Stimulated activated CD8-positive, alpha-beta memory T cell treated with anti-CD3 and anti-CD28 coated beads, Interleukin-2, amount 100 ng/mL, for 1 hour (primary cell): ENCODE results near the gene OXSR1.
"Not testable (repeated sequence)": the region's sequence is repeated elsewhere in the genome, so short reads cannot be mapped to it uniquely, and the experiment has no call there.

Experiments
- DNase-seq, 2 donors: peaks; one replicate each; pipeline ENCODE4 v3.0.0-alpha.2; 2020; ENCODE audit warnings: low read depth in 2 of 2

OXSR1 gene

DNA sequence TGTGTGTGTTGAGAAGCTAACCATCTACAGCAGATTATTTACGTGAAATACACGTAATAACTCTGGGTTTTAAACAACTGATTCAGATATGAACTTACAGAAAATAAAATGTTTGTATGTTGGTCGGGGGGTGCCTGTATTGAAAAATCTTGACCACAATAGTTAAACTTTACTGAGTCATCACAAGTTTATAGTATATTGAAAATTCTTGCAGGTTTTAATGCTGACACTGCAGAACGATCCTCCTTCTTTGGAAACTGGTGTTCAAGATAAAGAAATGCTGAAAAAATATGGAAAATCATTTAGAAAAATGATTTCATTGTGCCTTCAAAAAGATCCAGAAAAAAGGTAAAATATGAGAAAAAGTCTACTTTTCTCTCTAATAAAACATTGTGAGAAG is 59.0 kb downstream of the OXSR1 start:
- DNase-seq: no peak

DNA sequence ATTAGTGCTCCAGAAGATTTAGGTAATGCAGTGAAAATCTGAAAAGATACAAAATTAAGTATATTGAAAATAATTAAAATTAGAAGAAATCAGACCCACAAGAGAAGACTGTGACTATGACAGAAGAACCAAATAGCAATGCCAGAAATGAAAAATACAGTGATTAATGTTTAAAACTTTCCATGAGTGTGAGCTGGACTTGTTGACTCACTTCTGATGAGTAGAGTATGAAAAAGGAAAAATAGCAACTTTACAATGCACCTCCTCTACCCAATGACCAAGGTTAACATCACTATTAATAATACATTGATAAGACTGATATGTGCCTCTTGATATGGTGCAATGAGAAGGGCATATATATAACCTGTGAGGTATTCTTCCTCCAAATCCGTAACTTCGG is 60.9 kb downstream of the OXSR1 start:
- DNase-seq: no peak

GRCh38 chr3:38227989-38228388 is 62.7 kb downstream of the OXSR1 start:
- DNase-seq: no peak

DNA sequence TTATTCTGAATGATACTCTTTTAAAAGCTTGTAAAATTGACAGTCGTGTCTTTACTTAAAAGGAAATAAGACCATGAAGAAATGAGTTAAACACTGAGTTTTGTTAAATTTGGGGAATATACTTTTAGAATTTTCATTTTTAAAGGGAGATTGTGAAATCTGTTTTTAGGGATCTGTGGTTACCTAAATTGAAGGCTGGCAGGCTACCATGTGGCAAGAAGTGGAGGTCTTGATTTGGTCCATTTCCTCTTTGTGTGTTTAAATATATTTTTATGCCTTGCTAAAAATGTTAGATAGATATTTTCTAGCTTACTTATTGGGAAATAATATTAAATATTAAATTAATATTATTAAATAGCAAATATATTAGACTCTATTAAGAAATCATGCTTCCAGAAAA is 63.7 kb downstream of the OXSR1 start:
- DNase-seq: no peak

GRCh38 chr3:38232701-38233100 is 67.4 kb downstream of the OXSR1 start:
- DNase-seq: no peak

- DNase-seq: no peak
These were observed 70.1 kb downstream of the OXSR1 start for GRCh38 chr3:38235466-38235865.

GRCh38 chr3:38238416-38239008 is 73.2 kb downstream of the OXSR1 start:
- no peak for DNase-seq

DNA sequence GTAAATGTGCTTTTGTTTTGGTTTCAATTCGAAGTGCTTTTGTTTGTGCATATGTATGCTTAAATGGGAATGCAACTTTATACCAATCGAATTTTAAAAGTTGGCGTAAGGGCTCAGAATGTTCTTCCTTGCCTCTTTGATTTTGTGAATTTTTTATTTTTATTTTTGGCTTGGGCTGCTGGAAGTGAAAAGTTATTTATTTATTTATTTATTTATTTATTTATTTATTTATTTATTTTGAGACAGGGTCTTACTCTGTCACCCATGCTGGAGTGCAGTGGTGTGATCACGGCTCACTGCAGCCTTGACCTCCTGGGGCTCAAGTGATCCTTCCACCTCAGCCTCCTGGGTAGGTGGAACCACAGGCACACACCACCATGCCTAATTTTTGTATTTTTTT is 77.5 kb downstream of the OXSR1 start:
- not testable (repeated sequence) for DNase-seq

DNA sequence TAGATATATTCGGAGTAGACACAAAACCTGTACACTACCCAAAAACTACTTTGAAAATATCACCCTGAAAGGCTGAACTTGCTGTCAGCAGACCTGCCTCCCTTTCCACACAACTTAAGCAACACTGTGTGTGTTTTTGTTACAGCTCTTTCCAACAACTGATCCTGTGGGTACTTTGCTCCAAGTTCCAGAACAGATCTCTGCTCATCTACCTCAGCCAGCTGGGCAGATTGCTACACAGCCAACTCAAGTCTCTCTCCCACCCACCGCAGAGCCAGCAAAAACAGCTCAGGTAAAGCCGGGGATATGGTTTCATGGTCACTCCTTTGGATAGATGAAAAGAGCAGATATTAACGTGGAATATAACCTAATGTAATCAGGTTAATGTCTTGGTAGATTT is 80.6 kb downstream of the OXSR1 start:
- no peak for DNase-seq

GRCh38 chr3:38247366-38248035 is 82.2 kb downstream of the OXSR1 start:
- DNase-seq: no peak

GRCh38 chr3:38250198-38250597 is 84.9 kb downstream of the OXSR1 start:
- DNase-seq: no peak

DNA sequence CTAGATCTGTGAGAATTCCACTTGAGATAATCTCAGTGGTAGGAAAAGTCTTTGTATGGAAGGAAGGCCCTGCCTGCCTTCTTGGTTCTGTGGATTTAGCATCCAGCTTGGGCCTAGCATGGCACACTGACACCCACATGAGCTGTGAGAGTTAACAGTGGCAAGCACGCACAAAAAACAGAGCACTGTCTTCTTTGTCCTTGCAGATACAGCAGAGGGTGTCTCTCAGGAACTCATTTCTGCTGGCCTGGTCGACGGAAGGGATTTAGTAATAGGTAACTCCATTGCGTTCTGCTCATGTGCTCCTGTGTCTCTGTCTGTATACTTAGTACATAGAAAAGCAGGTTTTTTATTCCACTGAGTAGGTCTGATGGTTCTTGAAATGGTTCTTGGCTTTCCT is 85.9 kb downstream of the OXSR1 start:
- DNase-seq: no peak

DNA sequence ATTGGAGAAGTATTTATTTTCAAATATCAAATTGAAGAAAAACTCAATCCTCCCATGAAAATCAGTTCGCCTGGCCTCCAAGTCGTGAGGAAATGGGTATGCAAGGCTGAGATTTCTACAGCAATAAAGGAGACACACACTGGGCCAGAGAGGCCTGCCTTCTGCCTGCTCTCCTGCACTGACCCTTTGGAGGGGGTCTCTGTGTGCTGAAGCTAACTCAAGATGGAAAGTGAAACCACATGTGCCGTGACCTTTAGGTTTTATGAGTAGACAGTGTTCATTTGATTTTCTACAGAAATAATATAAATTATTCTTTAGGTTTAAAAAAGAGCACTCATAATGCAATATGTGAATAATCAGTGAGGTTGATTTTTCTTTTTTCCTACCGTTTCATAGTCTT is 88.4 kb downstream of the OXSR1 start:
- no peak for DNase-seq

GRCh38 chr3:38254872-38255271 is 89.5 kb downstream of the OXSR1 start:
- no peak for DNase-seq

GRCh38 chr3:38255627-38256026 is 90.3 kb downstream of the OXSR1 start:
- no peak for DNase-seq

DNA sequence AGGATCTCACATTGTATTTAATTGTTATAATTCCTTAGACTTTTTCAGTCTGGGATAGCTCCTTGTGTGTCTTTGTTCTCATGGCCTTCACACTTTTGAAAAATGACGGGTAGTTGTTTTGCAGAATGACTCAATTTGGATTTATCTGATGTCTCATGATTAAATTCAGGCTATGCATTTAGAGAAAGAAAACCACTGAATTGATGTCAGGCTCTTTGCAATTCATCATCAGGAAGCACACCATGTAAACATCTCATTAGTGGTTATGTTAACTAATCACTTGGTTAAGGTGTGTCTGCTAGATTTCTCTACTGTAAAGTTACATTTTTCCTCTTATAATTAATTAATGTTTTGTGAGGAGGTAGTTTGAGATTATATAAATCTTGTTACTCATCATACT is 92.2 kb downstream of the OXSR1 start:
- DNase-seq: no peak

- no peak for DNase-seq
These were observed 95.1 kb downstream of the OXSR1 start for GRCh38 chr3:38260474-38260873.

DNA sequence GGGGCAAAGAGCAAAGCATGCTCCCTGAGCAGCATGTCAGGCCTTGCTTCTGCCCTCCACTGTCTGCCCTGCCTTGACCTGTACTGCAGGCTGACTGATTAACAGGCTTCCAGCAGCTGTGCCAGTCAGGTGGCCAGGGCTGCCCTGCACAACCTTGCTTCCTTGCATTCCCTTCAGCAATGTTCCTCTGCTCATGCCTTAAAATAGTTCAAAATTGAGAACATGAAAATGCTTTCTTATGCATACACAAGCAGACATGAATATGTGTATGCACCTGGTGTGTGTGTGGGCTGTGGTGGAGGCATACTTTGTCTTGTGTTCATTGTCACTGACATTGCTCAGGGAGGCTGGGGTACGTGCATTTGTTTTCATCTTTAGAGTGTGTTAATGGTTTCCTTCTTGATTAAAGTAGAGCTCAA is 99.0 kb downstream of the OXSR1 start:
- no peak for DNase-seq

- no peak for DNase-seq
These were observed 99.4 kb downstream of the OXSR1 start for GRCh38 chr3:38264779-38265178.

GRCh38 chr3:38265604-38266307 is 100.4 kb downstream of the OXSR1 start, which contains the start of gene SLC22A13:
SLC22A13 (plus strand) TSS chr3:38265812; CDS start chr3:38265861, 49 bp downstream.
- DNase-seq: no peak

- no peak for DNase-seq
These were observed 101.5 kb downstream of the OXSR1 start for GRCh38 chr3:38266810-38267209.

DNA sequence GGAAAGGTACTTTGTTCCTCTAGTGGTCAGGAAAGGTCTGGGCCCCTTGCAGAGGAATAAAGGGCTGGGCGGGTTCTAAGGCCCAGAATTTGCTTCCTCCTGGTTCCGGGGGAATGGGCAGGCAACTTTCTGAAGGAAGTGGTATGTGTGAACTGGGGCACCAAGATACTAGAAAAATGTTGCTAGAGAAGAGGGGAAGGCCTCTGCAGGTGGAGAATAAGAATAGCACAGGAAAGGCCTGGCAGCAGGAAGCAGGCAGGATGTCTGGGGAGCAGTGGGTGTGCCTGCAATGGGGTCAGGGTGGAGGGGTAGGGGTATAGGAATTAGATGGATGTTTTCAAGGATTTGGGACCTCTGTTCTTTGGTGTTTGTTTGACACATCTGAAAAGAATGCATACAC is 102.3 kb downstream of the OXSR1 start:
- no peak for DNase-seq

GRCh38 chr3:38268087-38268486 is 102.8 kb downstream of the OXSR1 start:
- DNase-seq: no peak
